NCI-H510A treated with DMSO at 0.1 percent for 48 hours (cell line): ENCODE data around the gene FBH1.
"Not testable (repeated sequence)": the region's sequence is repeated elsewhere in the genome, so short reads cannot be mapped to it uniquely, and the experiment has no call there.

Experiments used
- DNase-seq: peaks from one replicate; lab custom pipeline; 2025; lab: John Stamatoyannopoulos, UW

FBH1 gene

GRCh38 chr10:5876181-5876768 lies 13.8 kb upstream of the FBH1 start:
- DNase-seq, result no peak

GRCh38 chr10:5877041-5877440 lies 13.0 kb upstream of the FBH1 start:
- not testable (repeated sequence) for DNase-seq

DNA sequence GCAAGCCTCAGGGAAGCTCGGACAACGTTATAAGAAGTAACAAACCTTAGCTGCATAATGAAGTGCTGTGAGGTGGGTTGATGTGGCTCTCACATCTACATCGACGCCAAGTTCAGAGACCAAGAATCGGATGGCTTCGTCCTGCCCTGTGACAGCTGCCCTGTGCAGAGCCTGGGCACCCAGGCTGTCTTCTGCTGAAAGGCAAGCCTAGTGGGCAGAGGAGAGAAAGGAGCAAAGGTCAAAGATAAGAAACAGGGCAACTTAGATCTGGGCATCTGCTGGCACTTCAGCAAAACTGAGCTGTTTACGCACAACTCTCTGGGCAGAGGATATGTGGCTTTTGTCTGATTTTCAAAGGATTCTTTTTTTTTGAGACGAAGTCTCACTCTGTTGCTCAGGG lies 7.1 kb upstream of the FBH1 start:
- DNase-seq, result no peak

DNA sequence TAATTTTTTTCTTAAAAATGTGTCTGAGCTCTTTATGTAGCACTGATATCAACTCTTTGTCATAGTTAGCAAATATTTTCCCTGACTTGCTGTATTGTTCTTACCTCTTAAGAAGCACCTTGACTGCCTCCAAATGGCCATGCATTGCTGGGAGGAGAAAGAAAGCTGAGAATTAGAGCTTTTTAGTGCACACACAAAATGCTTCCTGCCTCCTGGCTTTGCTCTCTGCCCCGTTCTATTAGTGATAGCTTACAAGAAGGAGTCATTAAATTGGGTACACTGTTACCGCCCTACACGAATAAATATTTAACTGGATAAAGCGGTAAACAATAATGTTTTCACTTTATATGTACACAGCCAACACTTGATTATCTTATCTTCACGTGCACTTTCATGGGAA lies 4.4 kb upstream of the FBH1 start:
- no peak for DNase-seq

DNA sequence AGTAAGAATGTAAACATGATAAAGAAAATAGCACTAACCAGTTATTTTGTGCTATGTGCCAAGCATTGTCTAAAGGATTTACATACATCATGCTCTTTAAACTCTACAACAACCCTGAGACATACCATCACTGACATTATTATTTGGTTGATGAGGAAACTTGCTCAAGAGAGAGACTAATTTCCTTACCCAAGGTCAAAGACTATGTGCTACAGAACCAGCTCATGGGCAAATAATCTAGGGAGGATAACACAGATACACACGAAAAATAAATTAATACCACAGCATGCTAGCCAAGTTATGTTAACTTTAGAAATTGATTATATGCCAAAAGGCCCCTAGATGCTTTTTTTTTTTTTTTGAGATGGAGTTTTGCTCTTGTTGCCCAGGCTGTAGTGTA lies 3.0 kb upstream of the FBH1 start:
- no peak for DNase-seq

DNA sequence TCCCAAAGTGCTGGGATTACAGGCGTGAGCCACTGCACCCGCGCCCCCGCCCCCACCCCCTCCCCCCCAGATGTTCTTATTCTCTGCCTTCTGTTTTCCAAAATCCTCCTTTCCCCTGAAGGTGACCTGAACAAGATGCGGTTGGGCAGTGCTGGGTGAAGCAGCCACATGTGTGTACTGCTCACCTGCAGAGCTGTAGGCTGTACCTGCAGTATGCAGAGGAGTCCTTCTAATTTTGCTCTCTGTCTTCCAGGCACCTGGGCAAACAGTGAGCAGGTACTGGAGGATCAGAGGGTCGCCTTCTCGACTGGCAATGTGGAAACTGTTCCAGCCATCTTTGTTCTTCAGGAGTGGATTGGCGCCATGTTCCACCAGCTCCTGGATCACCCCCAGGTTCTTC lies 2.4 kb upstream of the FBH1 start:
- DNase-seq, result no peak

DNA sequence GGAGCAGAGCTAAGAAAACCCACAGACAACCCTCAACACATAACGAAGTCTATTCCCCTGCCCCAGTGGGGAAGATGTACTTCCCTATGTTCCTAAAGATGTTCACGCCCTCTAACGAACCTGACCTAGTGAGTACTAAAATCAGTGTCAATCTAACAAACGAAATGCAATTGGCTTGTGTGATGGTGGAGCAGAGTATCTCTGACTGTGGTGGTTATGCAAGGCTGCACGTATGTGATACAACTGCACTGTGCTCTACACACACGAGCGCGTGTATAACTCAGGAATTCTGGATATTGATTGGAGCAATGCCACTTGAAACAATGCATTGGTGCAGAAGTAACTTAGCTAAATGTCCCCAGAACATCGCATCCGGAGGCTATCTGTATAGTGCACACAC lies 1.7 kb upstream of the FBH1 start:
- DNase-seq, result peak; percentile 26

- peak; percentile 59 for DNase-seq
Observed at GRCh38 chr10:5888843-5889623, 1.0 kb upstream of the FBH1 start.

DNA sequence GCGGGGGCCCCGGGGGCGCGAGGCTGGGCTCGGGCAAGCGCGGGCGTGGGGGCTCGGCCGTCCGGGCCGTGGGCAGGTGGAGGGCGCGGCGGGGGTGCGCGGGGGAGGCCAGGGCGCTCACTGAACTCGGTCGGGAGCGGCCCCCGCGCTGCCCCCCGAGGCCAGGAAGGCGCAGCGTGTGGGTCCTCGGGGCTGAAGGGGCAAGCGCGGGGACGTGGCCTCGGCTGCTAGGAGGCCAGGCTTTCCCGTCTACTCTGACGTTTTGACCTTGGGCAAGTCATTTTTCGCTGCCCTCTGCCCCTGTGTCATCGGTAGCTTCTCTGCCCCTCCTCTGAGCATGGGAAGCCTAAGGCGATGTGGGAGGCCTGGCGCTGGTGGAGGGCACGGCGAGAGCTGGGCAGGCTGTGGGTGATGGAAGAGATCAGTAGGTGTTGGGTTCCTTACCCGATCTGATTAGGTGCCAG lies 441 bp downstream of the FBH1 start:
- peak; percentile 3 for DNase-seq

- no peak for DNase-seq
Observed at GRCh38 chr10:5891009-5891408, 966 bp downstream of the FBH1 start.

- DNase-seq, result no peak
Observed at GRCh38 chr10:5892007-5892406, 2.0 kb downstream of the FBH1 start.

DNA sequence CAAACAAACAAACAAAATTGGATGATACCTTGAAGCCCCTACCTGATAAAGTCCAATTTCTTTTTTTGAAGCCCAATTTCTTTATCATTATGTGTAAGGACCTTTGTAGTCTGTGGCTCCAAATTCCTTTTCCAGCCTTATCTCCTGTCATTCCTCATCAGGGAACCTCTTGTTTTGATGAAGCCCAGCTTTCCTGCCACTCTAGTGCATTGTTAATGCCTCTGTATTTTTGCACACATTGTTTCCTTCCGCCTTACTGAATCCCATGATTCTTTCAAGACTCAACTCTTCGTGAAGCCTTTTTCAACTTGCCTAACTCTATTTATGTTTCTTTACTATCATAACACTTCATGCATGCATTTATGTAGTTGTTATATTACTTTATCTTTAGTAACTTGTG lies 3.3 kb downstream of the FBH1 start:
- no peak for DNase-seq

- DNase-seq, result no peak
Observed at GRCh38 chr10:5894403-5894802, 4.4 kb downstream of the FBH1 start.

- no peak for DNase-seq
Observed at GRCh38 chr10:5894873-5895272, 4.8 kb downstream of the FBH1 start.

- no peak for DNase-seq
Observed at GRCh38 chr10:5895365-5895764, 5.3 kb downstream of the FBH1 start.

DNA sequence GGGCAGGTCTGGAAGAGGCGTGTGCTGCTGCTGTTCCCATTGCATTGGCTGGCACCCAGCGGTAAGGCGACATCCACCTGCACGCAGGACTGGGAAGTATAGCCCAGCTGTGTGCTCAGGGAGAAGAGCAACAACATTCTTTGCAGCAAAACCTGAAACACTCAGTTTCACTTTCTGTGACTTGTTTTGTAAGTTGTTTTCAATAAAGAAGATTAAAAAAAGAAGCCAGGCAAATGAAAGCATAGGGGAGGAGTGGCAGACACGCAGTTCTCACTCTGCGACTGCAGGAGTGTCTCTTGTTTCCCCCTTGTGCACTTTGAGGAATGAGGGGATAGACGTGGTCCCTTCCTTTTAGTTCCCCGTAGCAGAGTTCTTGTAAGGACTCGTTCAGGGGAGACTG lies 5.8 kb downstream of the FBH1 start:
- DNase-seq, result no peak

- DNase-seq, result no peak
Observed at GRCh38 chr10:5896208-5897052, 6.4 kb downstream of the FBH1 start.

DNA sequence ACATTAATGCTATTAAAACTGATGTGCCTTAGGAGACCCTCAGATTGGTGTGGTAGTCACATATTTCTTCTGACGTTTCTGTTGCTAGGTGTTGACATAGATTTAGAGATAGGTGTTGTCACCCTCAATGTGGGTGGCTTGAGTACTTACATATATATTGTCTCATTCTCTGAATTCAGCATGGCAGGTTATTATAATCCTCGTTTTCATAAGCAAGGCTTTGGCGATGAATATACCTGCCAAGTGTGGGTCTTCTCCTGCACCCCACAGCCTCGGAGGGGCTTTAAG lies 7.0 kb downstream of the FBH1 start:
- no peak for DNase-seq

DNA sequence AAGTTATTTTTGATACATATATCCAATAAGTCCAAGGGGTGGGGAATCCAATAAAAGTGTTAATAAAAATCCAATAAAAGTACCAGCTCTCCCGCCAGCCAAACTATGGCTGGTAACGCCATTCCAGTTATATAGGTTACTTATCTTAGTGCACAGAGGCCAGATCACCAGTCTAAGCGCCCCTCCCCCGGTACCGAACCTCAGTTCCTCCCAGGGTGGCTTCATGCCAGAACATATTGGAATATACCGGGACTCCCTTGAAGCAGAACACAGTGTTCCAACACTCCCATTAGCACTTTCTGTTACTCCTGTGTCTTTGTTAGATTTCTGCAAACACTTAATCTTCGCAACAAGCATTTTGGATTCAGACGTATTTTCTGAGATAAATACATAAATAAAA lies 7.5 kb downstream of the FBH1 start:
- DNase-seq, result no peak

DNA sequence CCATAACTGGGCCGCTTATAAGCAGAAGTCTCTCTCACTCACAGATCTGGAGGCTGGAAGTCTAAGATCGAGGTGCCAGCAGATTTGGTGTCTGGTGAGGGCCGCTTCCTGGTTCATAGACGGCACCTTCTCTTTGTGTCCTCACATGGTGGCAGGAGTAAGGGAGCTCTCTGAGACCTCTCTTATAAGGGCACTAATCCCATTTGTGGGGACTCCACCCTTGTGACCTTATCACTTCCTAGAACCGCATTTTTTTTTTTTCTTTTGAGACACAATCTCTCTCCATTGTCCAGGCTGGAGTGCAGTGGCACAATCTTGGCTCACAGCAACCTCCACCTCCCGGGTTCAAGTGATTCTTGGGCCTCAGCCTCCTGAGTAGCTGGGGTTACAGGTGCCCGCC lies 8.1 kb downstream of the FBH1 start:
- no peak for DNase-seq

- no peak for DNase-seq
Observed at GRCh38 chr10:5900247-5900646, 10.2 kb downstream of the FBH1 start.

DNA sequence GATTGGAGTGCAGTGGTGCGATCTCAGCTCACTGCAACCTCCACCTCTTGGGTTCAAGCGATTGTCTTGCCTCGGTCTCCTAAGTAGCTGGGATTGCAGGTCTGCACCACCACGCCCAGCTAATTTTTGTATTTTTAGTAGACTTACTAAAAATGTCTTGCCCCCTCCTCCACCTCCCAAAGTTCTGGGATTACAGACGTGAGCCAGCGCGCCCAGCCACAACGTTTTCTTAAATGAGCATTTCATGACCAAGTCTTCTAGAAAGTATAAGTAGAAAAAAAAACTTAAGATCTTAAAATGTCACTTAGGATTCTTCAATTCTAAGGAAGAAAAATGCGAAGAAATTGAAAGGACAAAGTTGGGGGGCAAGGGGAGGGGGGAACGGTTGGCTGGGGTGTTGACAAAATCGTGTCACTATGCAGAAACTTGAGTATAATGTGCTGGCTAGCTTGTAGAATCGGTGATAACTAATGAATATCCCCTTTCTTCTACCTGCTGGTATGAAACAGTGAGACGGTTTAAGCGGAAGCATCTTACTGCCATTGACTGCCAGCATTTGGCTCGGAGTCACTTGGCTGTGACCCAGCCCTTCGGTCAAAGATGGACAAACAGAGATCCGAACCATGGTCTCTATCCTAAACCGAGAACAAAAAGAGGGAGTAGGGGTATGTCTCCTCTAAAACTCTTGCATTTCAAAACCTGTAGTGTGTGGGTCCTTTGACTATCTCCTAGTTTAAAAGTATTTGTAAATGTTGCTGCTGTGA lies 12.7 kb downstream of the FBH1 start:
- no peak for DNase-seq
